Endothelial cell of umbilical vein (primary cell): ENCODE measurements around the gene CLDN5.

Experiments used
- EZH2 ChIP-seq: IDR thresholded peaks from 2 replicates; pipeline ENCODE4 v1.6.1; 2012; ENCODE audit warnings: borderline replicate concordance, low read depth, mild to moderate bottlenecking, moderate library complexity, low read length, inconsistent platforms; ENCODE audit not compliant: severe bottlenecking
- JUN ChIP-seq: IDR thresholded peaks from 2 replicates; pipeline ENCODE4 v1.6.1; 2011; ENCODE audit warnings: borderline replicate concordance, low read depth; ENCODE audit not compliant: insufficient read length, insufficient read depth

GRCh38 chr22:19525666-19526065 lies 1.5 kb upstream of the CLDN5 start:
- no peak for TF ChIP-seq EZH2
- TF ChIP-seq JUN = no peak
